ENCODE measurements around the gene GEN1.

The GEN1 gene

GRCh38 chr2:17772532-17772931 lies 18.6 kb downstream of the GEN1 start:
- Mint-ChIP-seq H3K27me3 (no peaks in the 10 kb centered on the region), H3K36me3 (peaks cover 9% of the 10 kb centered on the region), H3K27ac (no peak overlapping the region), H3K4me1 (no peaks in the 10 kb centered on the region), H3K4me3 (no peak overlapping the region), H3K9me3 (no peaks in the 10 kb centered on the region)

- Mint-ChIP-seq H3K9me3 (peaks cover 6% of the 10 kb centered on the region), H3K27me3 (no peaks in the 10 kb centered on the region), H3K27ac (no peak overlapping the region), H3K36me3 (peaks cover 11% of the 10 kb centered on the region), H3K4me3 (no peak overlapping the region), H3K4me1 (no peaks in the 10 kb centered on the region)
These were observed 26.6 kb downstream of the GEN1 start for GRCh38 chr2:17780546-17780945.

- peaks cover 9% of the 10 kb centered on the region for H3K9me3 Mint-ChIP-seq
- H3K4me1 Mint-ChIP-seq, result no peaks in the 10 kb centered on the region
- H3K36me3 Mint-ChIP-seq, result peaks cover 7% of the 10 kb centered on the region
- H3K27ac Mint-ChIP-seq, result no peak overlapping the region
- no peak overlapping the region for H3K4me3 Mint-ChIP-seq
- no peaks in the 10 kb centered on the region for H3K27me3 Mint-ChIP-seq
These were observed 27.5 kb downstream of the GEN1 start for GRCh38 chr2:17781482-17781881.

GRCh38 chr2:17786727-17787126 lies 32.8 kb downstream of the GEN1 start:
- Mint-ChIP-seq H3K27ac (no peak overlapping the region), H3K4me1 (no peaks in the 10 kb centered on the region), H3K9me3 (peaks cover 9% of the 10 kb centered on the region), H3K4me3 (no peak overlapping the region), H3K27me3 (peaks cover 3% of the 10 kb centered on the region), H3K36me3 (peaks cover 4% of the 10 kb centered on the region)

GRCh38 chr2:17788773-17789172 lies 34.8 kb downstream of the GEN1 start:
- Mint-ChIP-seq H3K36me3 (no peaks in the 10 kb centered on the region), H3K4me3 (no peak overlapping the region), H3K27me3 (peaks cover 6% of the 10 kb centered on the region), H3K9me3 (peaks cover 7% of the 10 kb centered on the region), H3K27ac (no peak overlapping the region), H3K4me1 (no peaks in the 10 kb centered on the region)

- no peaks in the 10 kb centered on the region for H3K4me1 Mint-ChIP-seq
- peaks cover 3% of the 10 kb centered on the region for H3K9me3 Mint-ChIP-seq
- H3K36me3 Mint-ChIP-seq, result no peaks in the 10 kb centered on the region
- no peak overlapping the region for H3K4me3 Mint-ChIP-seq
- H3K27me3 Mint-ChIP-seq, result peaks cover 9% of the 10 kb centered on the region
- no peak overlapping the region for H3K27ac Mint-ChIP-seq
These were observed 36.6 kb downstream of the GEN1 start for GRCh38 chr2:17790536-17790935.

GRCh38 chr2:17791121-17791816 lies 37.3 kb downstream of the GEN1 start:
- no peak overlapping the region for H3K27ac Mint-ChIP-seq
- H3K9me3 Mint-ChIP-seq, result no peaks in the 10 kb centered on the region
- no peak overlapping the region for H3K4me3 Mint-ChIP-seq
- H3K4me1 Mint-ChIP-seq, result no peaks in the 10 kb centered on the region
- H3K36me3 Mint-ChIP-seq, result no peaks in the 10 kb centered on the region
- H3K27me3 Mint-ChIP-seq, result peaks cover 9% of the 10 kb centered on the region

GRCh38 chr2:17791817-17792130 lies 37.8 kb downstream of the GEN1 start:
- Mint-ChIP-seq H3K4me1 (no peaks in the 10 kb centered on the region), H3K27me3 (peaks cover 11% of the 10 kb centered on the region), H3K36me3 (no peaks in the 10 kb centered on the region), H3K4me3 (no peak overlapping the region), H3K9me3 (no peaks in the 10 kb centered on the region), H3K27ac (no peak overlapping the region)

GRCh38 chr2:17792515-17792914 lies 38.6 kb downstream of the GEN1 start:
- no peaks in the 10 kb centered on the region for H3K4me1 Mint-ChIP-seq
- H3K27me3 Mint-ChIP-seq, result peaks cover 11% of the 10 kb centered on the region
- no peak overlapping the region for H3K27ac Mint-ChIP-seq
- no peaks in the 10 kb centered on the region for H3K9me3 Mint-ChIP-seq
- no peaks in the 10 kb centered on the region for H3K36me3 Mint-ChIP-seq
- no peak overlapping the region for H3K4me3 Mint-ChIP-seq

GRCh38 chr2:17793296-17793695 lies 39.4 kb downstream of the GEN1 start:
- Mint-ChIP-seq H3K36me3 (no peaks in the 10 kb centered on the region), H3K27ac (no peak overlapping the region), H3K4me3 (no peak overlapping the region), H3K9me3 (no peaks in the 10 kb centered on the region), H3K4me1 (no peaks in the 10 kb centered on the region), H3K27me3 (peaks cover 11% of the 10 kb centered on the region)

GRCh38 chr2:17793803-17794354 lies 39.9 kb downstream of the GEN1 start:
- Mint-ChIP-seq H3K4me1 (no peaks in the 10 kb centered on the region), H3K9me3 (no peaks in the 10 kb centered on the region), H3K36me3 (no peaks in the 10 kb centered on the region), H3K27me3 (peaks cover 11% of the 10 kb centered on the region), H3K27ac (no peak overlapping the region), H3K4me3 (no peak overlapping the region)

GRCh38 chr2:17795309-17795708 lies 41.4 kb downstream of the GEN1 start:
- Mint-ChIP-seq H3K4me3 (no peak overlapping the region), H3K4me1 (no peaks in the 10 kb centered on the region), H3K27me3 (peaks cover 13% of the 10 kb centered on the region), H3K36me3 (no peaks in the 10 kb centered on the region), H3K9me3 (no peaks in the 10 kb centered on the region), H3K27ac (no peak overlapping the region)

- H3K4me1 Mint-ChIP-seq, result no peaks in the 10 kb centered on the region
- H3K27me3 Mint-ChIP-seq, result peaks cover 10% of the 10 kb centered on the region
- no peaks in the 10 kb centered on the region for H3K36me3 Mint-ChIP-seq
- H3K9me3 Mint-ChIP-seq, result no peaks in the 10 kb centered on the region
- no peak overlapping the region for H3K27ac Mint-ChIP-seq
- H3K4me3 Mint-ChIP-seq, result no peak overlapping the region
These were observed 44.4 kb downstream of the GEN1 start for GRCh38 chr2:17798338-17798737.

- Mint-ChIP-seq H3K36me3 (no peaks in the 10 kb centered on the region), H3K27ac (no peak overlapping the region), H3K9me3 (no peaks in the 10 kb centered on the region), H3K27me3 (peaks cover 11% of the 10 kb centered on the region), H3K4me3 (no peak overlapping the region), H3K4me1 (no peaks in the 10 kb centered on the region)
These were observed 45.6 kb downstream of the GEN1 start for GRCh38 chr2:17799301-17800120.

- Mint-ChIP-seq H3K36me3 (no peaks in the 10 kb centered on the region), H3K4me1 (no peaks in the 10 kb centered on the region), H3K27ac (no peak overlapping the region), H3K27me3 (peaks cover 9% of the 10 kb centered on the region), H3K4me3 (no peak overlapping the region), H3K9me3 (no peaks in the 10 kb centered on the region)
These were observed 46.3 kb downstream of the GEN1 start for GRCh38 chr2:17800219-17800618.

GRCh38 chr2:17800693-17801458 lies 46.9 kb downstream of the GEN1 start:
- H3K36me3 Mint-ChIP-seq, result no peaks in the 10 kb centered on the region
- no peak overlapping the region for H3K27ac Mint-ChIP-seq
- H3K9me3 Mint-ChIP-seq, result no peaks in the 10 kb centered on the region
- H3K27me3 Mint-ChIP-seq, result peaks cover 9% of the 10 kb centered on the region
- H3K4me1 Mint-ChIP-seq, result no peaks in the 10 kb centered on the region
- no peak overlapping the region for H3K4me3 Mint-ChIP-seq

Data from activated naive CD4-positive, alpha-beta T cell treated with anti-CD3 and anti-CD28 coated beads, Interleukin-2, amount 50 U/mL, for 24 hours (primary cell).